HL-60 (cell line): ENCODE measurements around the gene HSPD1.
"Not testable (repeated sequence)": the region's sequence is repeated elsewhere in the genome, so short reads cannot be mapped to it uniquely, and the experiment has no call there.

Experiments
- DNase-seq, 2 experiments: peaks; one replicate each; pipeline ENCODE4 v3.0.0-alpha.2; 2010 to 2020; ENCODE audit warnings: low read depth in 1 of 2, low spot score in 1 of 2
- H3K27ac ChIP-seq: fragments of 250-450 bp; sonication (Bioruptor Pico); replicated peaks from 2 replicates; pipeline ENCODE4 v1.5.1; 2020; ENCODE audit warnings: mild to moderate bottlenecking, moderate library complexity
- H3K27me3 ChIP-seq: fragments of 250-450 bp; sonication (Bioruptor Pico); 2 replicates; pipeline ENCODE4 v1.5.1; 2021; ENCODE audit warnings: mild to moderate bottlenecking, moderate library complexity; ENCODE audit not compliant: insufficient read depth, poor library complexity, severe bottlenecking
- H3K4me3 ChIP-seq: replicated peaks from 2 replicates; pipeline ENCODE4 v1.5.1; 2011; ENCODE audit warnings: mild to moderate bottlenecking, control low read depth, low read length; ENCODE audit not compliant: insufficient read depth
- GABPA ChIP-seq: IDR thresholded peaks from 2 replicates; pipeline ENCODE4 v1.6.1; 2012; ENCODE audit warnings: low read depth
- POLR2AphosphoS5 ChIP-seq: IDR thresholded peaks from 2 replicates; pipeline ENCODE4 v1.6.1; 2012; ENCODE audit warnings: low read depth
- SPI1 ChIP-seq: IDR thresholded peaks from 2 replicates; pipeline ENCODE4 v1.6.1; 2012; ENCODE audit warnings: low read depth, mild to moderate bottlenecking, borderline replicate concordance
- TF ChIP-seq, protein P1 (sequence below): IDR thresholded peaks from 2 replicates; pipeline ENCODE4 v1.6.1; 2012; ENCODE audit warnings: low read depth; ENCODE audit not compliant: insufficient replicate concordance
- TF ChIP-seq, protein P2 (sequence below): IDR thresholded peaks from one replicate; pipeline ENCODE4 v1.5.1; 2011; ENCODE audit warnings: low read length, control low read depth, inconsistent platforms; ENCODE audit not compliant: insufficient read depth

HSPD1 gene

DNA sequence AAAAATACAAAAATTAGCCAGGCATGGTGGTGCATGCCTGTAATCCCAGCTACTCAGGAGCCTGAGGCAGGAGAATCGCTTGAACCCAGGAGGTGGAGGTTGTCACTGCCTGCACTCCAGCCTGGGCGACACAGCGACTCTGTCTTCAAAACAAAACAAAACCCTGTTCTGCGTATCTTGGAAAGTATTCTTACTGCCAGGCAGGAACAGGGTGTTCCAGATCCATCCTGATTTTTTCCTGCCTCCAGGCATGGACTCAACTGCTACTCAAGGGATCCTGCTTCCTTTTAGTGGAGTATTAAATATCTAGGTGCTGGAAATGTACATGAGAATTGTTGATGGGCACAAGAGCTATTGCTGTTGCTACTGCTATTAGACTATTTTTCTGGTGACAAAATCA lies 12.3 kb downstream of the HSPD1 start:
- TF ChIP-seq SPI1 (no peak), POLR2AphosphoS5 (no peak), GABPA (no peak)
- TF ChIP-seq, protein P1, sequence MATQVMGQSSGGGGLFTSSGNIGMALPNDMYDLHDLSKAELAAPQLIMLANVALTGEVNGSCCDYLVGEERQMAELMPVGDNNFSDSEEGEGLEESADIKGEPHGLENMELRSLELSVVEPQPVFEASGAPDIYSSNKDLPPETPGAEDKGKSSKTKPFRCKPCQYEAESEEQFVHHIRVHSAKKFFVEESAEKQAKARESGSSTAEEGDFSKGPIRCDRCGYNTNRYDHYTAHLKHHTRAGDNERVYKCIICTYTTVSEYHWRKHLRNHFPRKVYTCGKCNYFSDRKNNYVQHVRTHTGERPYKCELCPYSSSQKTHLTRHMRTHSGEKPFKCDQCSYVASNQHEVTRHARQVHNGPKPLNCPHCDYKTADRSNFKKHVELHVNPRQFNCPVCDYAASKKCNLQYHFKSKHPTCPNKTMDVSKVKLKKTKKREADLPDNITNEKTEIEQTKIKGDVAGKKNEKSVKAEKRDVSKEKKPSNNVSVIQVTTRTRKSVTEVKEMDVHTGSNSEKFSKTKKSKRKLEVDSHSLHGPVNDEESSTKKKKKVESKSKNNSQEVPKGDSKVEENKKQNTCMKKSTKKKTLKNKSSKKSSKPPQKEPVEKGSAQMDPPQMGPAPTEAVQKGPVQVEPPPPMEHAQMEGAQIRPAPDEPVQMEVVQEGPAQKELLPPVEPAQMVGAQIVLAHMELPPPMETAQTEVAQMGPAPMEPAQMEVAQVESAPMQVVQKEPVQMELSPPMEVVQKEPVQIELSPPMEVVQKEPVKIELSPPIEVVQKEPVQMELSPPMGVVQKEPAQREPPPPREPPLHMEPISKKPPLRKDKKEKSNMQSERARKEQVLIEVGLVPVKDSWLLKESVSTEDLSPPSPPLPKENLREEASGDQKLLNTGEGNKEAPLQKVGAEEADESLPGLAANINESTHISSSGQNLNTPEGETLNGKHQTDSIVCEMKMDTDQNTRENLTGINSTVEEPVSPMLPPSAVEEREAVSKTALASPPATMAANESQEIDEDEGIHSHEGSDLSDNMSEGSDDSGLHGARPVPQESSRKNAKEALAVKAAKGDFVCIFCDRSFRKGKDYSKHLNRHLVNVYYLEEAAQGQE = no peak
- TF ChIP-seq, protein P2, sequence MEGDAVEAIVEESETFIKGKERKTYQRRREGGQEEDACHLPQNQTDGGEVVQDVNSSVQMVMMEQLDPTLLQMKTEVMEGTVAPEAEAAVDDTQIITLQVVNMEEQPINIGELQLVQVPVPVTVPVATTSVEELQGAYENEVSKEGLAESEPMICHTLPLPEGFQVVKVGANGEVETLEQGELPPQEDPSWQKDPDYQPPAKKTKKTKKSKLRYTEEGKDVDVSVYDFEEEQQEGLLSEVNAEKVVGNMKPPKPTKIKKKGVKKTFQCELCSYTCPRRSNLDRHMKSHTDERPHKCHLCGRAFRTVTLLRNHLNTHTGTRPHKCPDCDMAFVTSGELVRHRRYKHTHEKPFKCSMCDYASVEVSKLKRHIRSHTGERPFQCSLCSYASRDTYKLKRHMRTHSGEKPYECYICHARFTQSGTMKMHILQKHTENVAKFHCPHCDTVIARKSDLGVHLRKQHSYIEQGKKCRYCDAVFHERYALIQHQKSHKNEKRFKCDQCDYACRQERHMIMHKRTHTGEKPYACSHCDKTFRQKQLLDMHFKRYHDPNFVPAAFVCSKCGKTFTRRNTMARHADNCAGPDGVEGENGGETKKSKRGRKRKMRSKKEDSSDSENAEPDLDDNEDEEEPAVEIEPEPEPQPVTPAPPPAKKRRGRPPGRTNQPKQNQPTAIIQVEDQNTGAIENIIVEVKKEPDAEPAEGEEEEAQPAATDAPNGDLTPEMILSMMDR = no peak
- Histone ChIP-seq H3K27ac (no peak overlapping the region), H3K27me3 (no peaks in the 10 kb centered on the region), H3K4me3 (no peak overlapping the region)
- DNase-seq = no peak

DNA sequence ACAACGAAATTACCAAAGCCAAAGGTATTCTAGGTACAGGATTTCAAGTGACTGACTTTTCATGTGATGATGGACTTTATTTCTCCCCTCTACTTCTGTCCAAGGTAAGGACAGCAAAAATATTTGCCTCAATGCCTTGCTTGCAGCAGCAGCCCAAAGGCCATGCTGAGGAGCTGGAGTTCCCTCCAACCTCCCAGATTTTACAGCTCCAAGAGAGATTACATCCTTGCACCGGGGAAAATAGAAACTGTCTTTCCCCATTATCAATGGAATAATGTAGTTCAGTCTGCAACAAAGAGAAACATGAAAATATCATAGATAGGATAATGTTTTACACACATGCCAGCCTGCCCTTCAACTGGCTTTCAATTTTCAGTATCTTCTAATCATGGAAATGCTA lies 13.5 kb downstream of the HSPD1 start:
- Histone ChIP-seq H3K27ac (no peak overlapping the region), H3K4me3 (no peak overlapping the region), H3K27me3 (no peaks in the 10 kb centered on the region)
- DNase-seq = no peak
- TF ChIP-seq SPI1 = no peak
- TF ChIP-seq, protein P2 = no peak
- TF ChIP-seq, protein P1 = no peak
- 0 out of 2 replicates have a peak, but pooled peaks have one; percentile 19 for TF ChIP-seq POLR2AphosphoS5
- no peak for TF ChIP-seq GABPA

DNA sequence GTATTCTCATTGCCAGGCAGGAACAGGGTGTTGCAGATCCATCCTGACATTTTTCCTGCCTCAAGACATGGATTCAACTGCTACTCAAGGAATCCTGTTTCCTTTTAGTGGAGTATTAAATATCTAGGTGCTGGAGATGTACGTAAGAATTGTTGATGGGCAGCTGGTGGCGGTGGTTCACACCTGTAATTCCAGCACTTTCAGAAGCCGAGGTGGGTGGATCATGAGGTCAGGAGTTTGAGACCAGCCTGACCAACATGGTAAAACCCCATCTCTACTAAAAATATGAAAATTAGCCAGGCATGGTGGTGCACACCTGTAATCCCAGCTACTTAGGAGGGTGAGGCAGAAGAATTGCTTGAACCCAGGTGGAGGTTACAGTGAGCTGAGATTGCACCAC lies 15.4 kb downstream of the HSPD1 start:
- not testable (repeated sequence) for H3K27me3 ChIP-seq, DNase-seq, H3K4me3 ChIP-seq, H3K27ac ChIP-seq

DNA sequence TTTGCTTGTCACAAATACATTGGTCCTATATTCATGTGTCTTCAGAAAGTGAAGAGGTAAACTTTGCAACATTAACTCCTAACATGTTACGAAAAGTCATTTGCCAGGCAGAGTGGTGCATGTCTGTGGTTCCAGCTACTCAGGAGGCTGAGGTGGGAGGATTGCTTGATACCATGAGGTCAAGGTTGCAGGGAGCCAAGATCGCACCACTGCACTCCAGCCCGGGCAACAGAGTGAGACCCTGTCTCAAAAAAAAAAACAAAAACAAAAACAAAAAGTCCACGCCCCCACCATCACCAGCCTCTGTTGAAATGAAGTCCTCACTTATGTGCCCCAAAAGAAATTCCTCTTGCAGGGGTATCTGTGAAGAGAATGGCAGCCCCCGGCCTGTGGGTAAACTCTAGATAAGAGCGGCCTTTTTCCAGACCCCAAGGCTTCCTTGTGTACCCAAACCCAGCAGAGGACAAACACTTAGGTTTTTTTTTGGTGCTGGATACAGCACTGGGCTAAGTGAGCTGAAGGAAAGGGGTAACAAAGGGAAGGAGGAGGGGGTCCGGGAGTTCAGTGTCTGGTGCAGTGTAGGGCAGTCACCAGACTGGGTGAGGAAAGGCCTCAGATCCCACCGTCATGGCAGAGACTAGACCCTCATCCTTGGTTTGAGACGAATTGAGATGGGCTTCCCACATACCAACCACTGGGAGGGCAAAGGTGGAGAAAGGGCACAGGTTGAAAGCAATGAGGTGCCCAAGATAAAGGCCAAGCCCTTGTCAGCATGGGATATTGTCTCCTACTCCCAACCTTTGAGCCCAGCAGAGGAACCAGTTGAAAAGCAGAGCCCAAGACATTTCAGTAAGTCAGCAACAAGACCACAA lies 19.2 kb downstream of the HSPD1 start:
- no peak overlapping the region for H3K27ac ChIP-seq
- no peak for TF ChIP-seq SPI1
- TF ChIP-seq POLR2AphosphoS5 = no peak
- TF ChIP-seq GABPA = no peak
- TF ChIP-seq, protein P1 = no peak
- TF ChIP-seq, protein P2 = no peak
- DNase-seq = no peak

More for the DNA sequence above, 19.2 kb downstream of the HSPD1 start:
- Histone ChIP-seq H3K27me3 (no peaks in the 10 kb centered on the region), H3K4me3 (no peak overlapping the region)
